HT1080 (cell line): ENCODE measurements around the gene PLCH1. TPM values are rescaled to one million over a fixed set of nuclear protein-coding genes. Genes with fewer than 3 reads are reported as not detected.

Experiments used
- DNase-seq: peaks from one replicate; pipeline ENCODE4 v3.0.0-alpha.2; 2015; ENCODE audit warnings: low read depth
- total RNA-seq: library from RNA; depleted of rRNA; stranded (reverse); fragments of >200 nt; shearing (Covaris generic); gene quantifications from 2 replicates; pipeline ENCODE4 v1.2.3, GENCODE V29; 2014

Gene PLCH1
- total RNA-seq, 1 experiment from 2014 or later: 0.53 TPM

GRCh38 chr3:155745795-155746550, 1.1 kb upstream of the PLCH1 start:
- no peak for DNase-seq

- DNase-seq: peak; percentile 65
Observed at GRCh38 chr3:155744010-155744625, 753 bp downstream of the PLCH1 start.

- DNase-seq: no peak
Observed at GRCh38 chr3:155743606-155744005, 1.3 kb downstream of the PLCH1 start.

- no peak for DNase-seq
Observed at GRCh38 chr3:155742349-155742965, 2.4 kb downstream of the PLCH1 start.

GRCh38 chr3:155741603-155742002, 3.3 kb downstream of the PLCH1 start:
- no peak for DNase-seq

GRCh38 chr3:155741101-155741500, 3.8 kb downstream of the PLCH1 start:
- DNase-seq: no peak

GRCh38 chr3:155739154-155739553, 5.7 kb downstream of the PLCH1 start:
- no peak for DNase-seq

- no peak for DNase-seq
Observed at GRCh38 chr3:155738580-155739076, 6.2 kb downstream of the PLCH1 start.

GRCh38 chr3:155737844-155738460, 6.9 kb downstream of the PLCH1 start:
- DNase-seq: no peak

- DNase-seq: no peak
Observed at GRCh38 chr3:155736381-155736780, 8.5 kb downstream of the PLCH1 start.

GRCh38 chr3:155730843-155731242, 14.0 kb downstream of the PLCH1 start:
- DNase-seq: no peak

GRCh38 chr3:155727836-155728235, 17.0 kb downstream of the PLCH1 start:
- no peak for DNase-seq

GRCh38 chr3:155714295-155714718, 30.6 kb downstream of the PLCH1 start:
- no peak for DNase-seq

- no peak for DNase-seq
Observed at GRCh38 chr3:155712008-155712407, 32.9 kb downstream of the PLCH1 start.

GRCh38 chr3:155704771-155705559, 39.9 kb downstream of the PLCH1 start:
- DNase-seq: peak; percentile 72

- no peak for DNase-seq
Observed at GRCh38 chr3:155704061-155704460, 40.8 kb downstream of the PLCH1 start.

GRCh38 chr3:155702745-155703591, 41.9 kb downstream of the PLCH1 start:
- DNase-seq: no peak

- peak; percentile 60 for DNase-seq
Observed at GRCh38 chr3:155701882-155702465, 42.9 kb downstream of the PLCH1 start.

- DNase-seq: no peak
Observed at GRCh38 chr3:155697542-155697941, 47.3 kb downstream of the PLCH1 start.

- DNase-seq: no peak
Observed at GRCh38 chr3:155690921-155691320, 54.0 kb downstream of the PLCH1 start.
